Smooth muscle cell (in vitro differentiated cells): ENCODE results near the gene SLC30A5. TPM values are rescaled to one million over a fixed set of nuclear protein-coding genes. Genes with fewer than 3 reads are reported as not detected.
A peak's percentile ranks its signal among the peaks of the same experiment; 100 is the strongest.
"Not testable (repeated sequence)": the region's sequence is repeated elsewhere in the genome, so short reads cannot be mapped to it uniquely, and the experiment has no call there.

Source experiments
- DNase-seq: peaks from one replicate; lab custom pipeline; 2025; ENCODE audit not compliant: unreplicated experiment; lab: John Stamatoyannopoulos, UW
- H2AFZ ChIP-seq: fragments of 200-600 bp; sonication (generic); 2 replicates; pipeline ENCODE4 v1.6.0; 2016; ENCODE audit warnings: antibody characterized with exemption, low read depth, mild to moderate bottlenecking
- H3F3A ChIP-seq: fragments of 200-600 bp; sonication (generic); 2 replicates; pipeline ENCODE4 v1.6.0; 2017; ENCODE audit warnings: antibody characterized with exemption, low read depth
- H3K27ac ChIP-seq: fragments of 200-600 bp; sonication (generic); 2 replicates; pipeline ENCODE4 v1.5.1; 2016; ENCODE audit warnings: low read depth, mild to moderate bottlenecking
- H3K27me3 ChIP-seq: fragments of 200-600 bp; sonication (generic); 2 replicates; pipeline ENCODE4 v1.6.1; 2016; ENCODE audit warnings: low read depth, mild to moderate bottlenecking
- H3K36me3 ChIP-seq: fragments of 200-600 bp; sonication (generic); 2 replicates; pipeline ENCODE4 v1.5.1; 2016; ENCODE audit warnings: low read depth
- H3K4me1 ChIP-seq: fragments of 200-600 bp; sonication (generic); 2 replicates; pipeline ENCODE4 v1.5.1; 2016; ENCODE audit warnings: low read depth
- H3K4me2 ChIP-seq: fragments of 200-600 bp; sonication (generic); 2 replicates; pipeline ENCODE4 v1.6.0; 2016; ENCODE audit warnings: mild to moderate bottlenecking
- H3K4me3 ChIP-seq: fragments of 200-600 bp; sonication (generic); 2 replicates; pipeline ENCODE4 v1.5.1; 2016; ENCODE audit warnings: mild to moderate bottlenecking
- H3K79me2 ChIP-seq: fragments of 200-600 bp; sonication (generic); 2 replicates; pipeline ENCODE4 v1.6.0; 2016; ENCODE audit warnings: low read depth, mild to moderate bottlenecking
- H3K9ac ChIP-seq: fragments of 200-600 bp; sonication (generic); 2 replicates; pipeline ENCODE4 v1.6.0; 2016; ENCODE audit warnings: low read depth
- H3K9me3 ChIP-seq: fragments of 200-600 bp; sonication (generic); replicated peaks from 2 replicates; pipeline ENCODE4 v1.5.1; 2016; ENCODE audit warnings: low read depth
- H4K20me1 ChIP-seq: fragments of 200-600 bp; sonication (generic); 2 replicates; pipeline ENCODE4 v1.6.0; 2016; ENCODE audit warnings: low read depth
- WGBS: methylation state at CpG from one replicate; pipeline ENCODE4 v1.1.7; 2016; ENCODE audit warnings: low lambda C conversion rate; 5-methylcytosine and 5-hydroxymethylcytosine counted together
- polyA plus RNA-seq: library from polyadenylated mRNA; unstranded; fragments of >200 nt; fragmentation: Nextera tagmentation; extraction: Ambion mirVana; gene quantifications from 2 replicates; pipeline ENCODE4 v1.2.1, GENCODE V29; 2016
- total RNA-seq: library from RNA; depleted of rRNA; stranded (reverse); fragments of >200 nt; gene quantifications from 2 replicates; pipeline ENCODE4 v1.2.3, GENCODE V29; 2014
- TF ChIP-seq, protein P1 (sequence below): fragments of 200-600 bp; sonication (generic); IDR thresholded peaks from 2 replicates; pipeline ENCODE4 v1.5.1; 2017; ENCODE audit warnings: borderline replicate concordance, mild to moderate bottlenecking, antibody characterized with exemption; ENCODE audit not compliant: insufficient read depth, poor library complexity, severe bottlenecking

The SLC30A5 gene
- 79.5 and 87.6 TPM in 2 replicates for total RNA-seq
- 54.5 and 60.0 TPM in 2 replicates for polyA plus RNA-seq

DNA sequence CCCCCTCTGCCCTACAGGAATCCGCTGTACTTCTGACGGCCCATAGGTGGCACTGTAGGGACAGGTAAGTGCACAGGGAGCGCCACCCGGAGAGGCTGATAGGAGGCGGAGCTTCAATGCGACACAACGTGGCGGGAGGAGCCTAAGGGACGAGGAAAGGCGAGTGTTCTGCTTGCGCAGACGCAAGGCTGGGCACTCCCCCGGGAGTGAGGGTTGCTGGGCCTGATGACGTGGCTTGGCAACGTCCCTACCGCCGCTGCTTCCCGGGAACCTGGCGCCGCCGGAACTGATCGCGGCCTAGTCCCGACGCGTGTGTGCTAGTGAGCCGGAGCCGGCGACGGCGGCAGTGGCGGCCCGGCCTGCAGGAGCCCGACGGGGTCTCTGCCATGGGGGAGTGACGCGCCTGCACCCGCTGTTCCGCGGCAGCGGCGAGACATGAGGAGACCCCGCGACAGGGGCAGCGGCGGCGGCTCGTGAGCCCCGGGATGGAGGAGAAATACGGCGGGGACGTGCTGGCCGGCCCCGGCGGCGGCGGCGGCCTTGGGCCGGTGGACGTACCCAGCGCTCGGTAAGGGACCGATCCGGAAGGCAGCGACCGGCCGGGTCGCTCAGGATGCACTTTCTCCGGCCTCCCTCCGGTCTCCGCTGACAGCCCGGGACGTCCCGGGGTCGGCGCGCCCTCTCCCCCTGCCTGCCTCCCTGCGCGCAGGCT lies at the start of gene SLC30A5:
SLC30A5 (plus strand) TSS at position 244 of the 712 bp plus-strand sequence; CDS start at position 486, 242 bp downstream.
- Histone ChIP-seq H3K4me2 (peak within 1 kb of the TSS; percentile 93), H3K79me2 (peaks cover 47% of the 10 kb centered on the region), H3F3A (no peaks in the 10 kb centered on the region), H2AFZ (peak within 1 kb of the TSS; percentile 87), H3K4me3 (peak within 1 kb of the TSS; percentile 95), H3K27me3 (no peaks in the 10 kb centered on the region), H3K27ac (peak within 1 kb of the TSS; percentile 95), H3K36me3 (no peaks in the 10 kb centered on the region), H3K4me1 (peaks cover 10% of the 10 kb centered on the region), H3K9me3 (no peaks in the 10 kb centered on the region), H3K9ac (peak within 1 kb of the TSS; percentile 98), H4K20me1 (peaks cover 17% of the 10 kb centered on the region)
- TF ChIP-seq, protein P1, sequence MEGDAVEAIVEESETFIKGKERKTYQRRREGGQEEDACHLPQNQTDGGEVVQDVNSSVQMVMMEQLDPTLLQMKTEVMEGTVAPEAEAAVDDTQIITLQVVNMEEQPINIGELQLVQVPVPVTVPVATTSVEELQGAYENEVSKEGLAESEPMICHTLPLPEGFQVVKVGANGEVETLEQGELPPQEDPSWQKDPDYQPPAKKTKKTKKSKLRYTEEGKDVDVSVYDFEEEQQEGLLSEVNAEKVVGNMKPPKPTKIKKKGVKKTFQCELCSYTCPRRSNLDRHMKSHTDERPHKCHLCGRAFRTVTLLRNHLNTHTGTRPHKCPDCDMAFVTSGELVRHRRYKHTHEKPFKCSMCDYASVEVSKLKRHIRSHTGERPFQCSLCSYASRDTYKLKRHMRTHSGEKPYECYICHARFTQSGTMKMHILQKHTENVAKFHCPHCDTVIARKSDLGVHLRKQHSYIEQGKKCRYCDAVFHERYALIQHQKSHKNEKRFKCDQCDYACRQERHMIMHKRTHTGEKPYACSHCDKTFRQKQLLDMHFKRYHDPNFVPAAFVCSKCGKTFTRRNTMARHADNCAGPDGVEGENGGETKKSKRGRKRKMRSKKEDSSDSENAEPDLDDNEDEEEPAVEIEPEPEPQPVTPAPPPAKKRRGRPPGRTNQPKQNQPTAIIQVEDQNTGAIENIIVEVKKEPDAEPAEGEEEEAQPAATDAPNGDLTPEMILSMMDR = peak; percentile 85
- WGBS = under 1% methylated on average over 75 of the region's 79 CpGs
- DNase-seq = peak; percentile 83

DNA sequence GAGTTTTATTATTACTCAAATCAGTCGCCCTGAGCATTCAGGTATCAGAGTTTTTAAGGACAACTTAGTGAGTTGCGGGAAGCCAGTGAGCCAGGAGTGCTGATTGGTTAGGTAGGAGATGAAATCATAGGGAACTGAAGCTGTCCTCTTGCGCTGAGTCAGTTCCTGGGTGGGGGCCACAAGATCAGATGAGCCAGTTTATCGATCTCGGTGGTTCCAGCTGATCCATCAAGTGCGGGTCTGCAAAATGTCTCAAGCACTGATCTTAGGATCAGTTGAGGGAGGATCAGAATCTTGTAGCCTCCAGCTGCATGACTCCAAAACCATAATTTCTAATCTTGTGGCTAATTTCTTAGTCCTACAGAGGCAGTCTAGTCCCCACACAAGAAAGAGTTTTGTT lies 48.6 kb upstream of the SLC30A5 start:
- H3K4me2 ChIP-seq, H3K27ac ChIP-seq, H3K4me1 ChIP-seq, H3K79me2 ChIP-seq, DNase-seq, H3F3A ChIP-seq, H3K9ac ChIP-seq, H4K20me1 ChIP-seq, H3K36me3 ChIP-seq, H3K4me3 ChIP-seq, H2AFZ ChIP-seq, H3K27me3 ChIP-seq, H3K9me3 ChIP-seq: not testable (repeated sequence)
- WGBS = 88% methylated on average over 6 of the region's 6 CpGs

DNA sequence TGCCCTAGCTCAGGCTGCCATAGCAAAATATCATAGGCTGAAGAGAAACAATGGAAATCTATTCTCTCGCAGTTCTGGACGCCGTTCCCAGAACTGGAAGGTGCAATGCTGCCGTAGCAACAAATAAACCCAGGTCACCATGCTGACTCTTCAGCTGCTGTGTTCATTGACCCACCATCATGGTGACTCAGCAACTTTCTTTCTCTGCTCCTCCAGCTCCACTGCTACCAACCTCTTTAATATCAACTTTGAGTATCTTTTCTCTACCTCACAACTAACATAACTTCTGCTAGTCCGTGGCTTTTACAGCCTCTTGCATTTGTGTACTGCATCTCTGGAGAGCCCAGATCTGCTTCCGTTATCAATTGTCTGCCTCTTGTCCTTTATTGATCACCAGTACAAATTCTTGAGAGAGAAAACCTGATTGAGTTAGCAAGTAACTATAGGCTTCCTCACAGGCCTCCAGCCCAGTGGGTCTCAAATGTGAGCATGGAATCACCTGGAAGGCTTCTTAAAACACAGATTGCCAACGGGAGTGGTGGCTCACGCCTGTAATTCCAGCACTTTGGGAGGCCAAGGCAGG lies 47.3 kb upstream of the SLC30A5 start:
- H3K79me2 ChIP-seq = no peaks in the 10 kb centered on the region

DNA sequence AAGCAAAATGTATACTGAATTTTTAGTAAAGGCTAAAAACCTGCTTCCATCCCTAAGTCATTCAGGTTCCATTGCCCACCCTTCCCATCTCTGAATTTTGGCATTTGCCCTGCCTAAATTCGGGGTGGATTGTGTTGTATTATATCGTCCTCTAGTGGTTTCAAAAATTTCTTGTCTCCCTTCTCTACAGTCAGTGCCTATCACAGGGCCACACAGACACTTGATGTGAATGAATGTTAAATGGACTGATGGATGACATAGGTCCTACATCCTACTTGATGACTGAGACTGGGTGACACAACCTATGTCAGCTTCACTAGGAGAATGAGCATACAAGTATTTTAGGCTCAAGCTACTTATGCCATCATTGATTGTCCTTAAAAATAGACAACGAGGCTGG lies 45.6 kb upstream of the SLC30A5 start:
- H3K9me3 ChIP-seq = no peaks in the 10 kb centered on the region
- no peak overlapping the region for H3K27ac ChIP-seq
- 72% methylated on average over 3 of the region's 3 CpGs for WGBS
- no peaks in the 10 kb centered on the region for H3K27me3 ChIP-seq
- no peaks in the 10 kb centered on the region for H3F3A ChIP-seq
- H3K4me2 ChIP-seq = no peak overlapping the region
- H2AFZ ChIP-seq = no peak overlapping the region
- TF ChIP-seq, protein P1 = peak; percentile 17
- H3K4me3 ChIP-seq = no peak overlapping the region
- no peaks in the 10 kb centered on the region for H3K79me2 ChIP-seq
- H4K20me1 ChIP-seq = no peaks in the 10 kb centered on the region
- DNase-seq = no peak
- no peaks in the 10 kb centered on the region for H3K4me1 ChIP-seq
- H3K9ac ChIP-seq = no peak overlapping the region
- H3K36me3 ChIP-seq = no peaks in the 10 kb centered on the region

More for the DNA sequence above, 47.3 kb upstream of the SLC30A5 start:
- Histone ChIP-seq H3K4me2 (no peak overlapping the region), H3F3A (no peaks in the 10 kb centered on the region), H3K27ac (no peak overlapping the region), H3K27me3 (no peaks in the 10 kb centered on the region), H3K4me3 (no peak overlapping the region), H2AFZ (no peak overlapping the region), H3K9me3 (no peaks in the 10 kb centered on the region), H4K20me1 (no peaks in the 10 kb centered on the region), H3K36me3 (no peaks in the 10 kb centered on the region), H3K9ac (no peak overlapping the region), H3K4me1 (no peaks in the 10 kb centered on the region)
- TF ChIP-seq, protein P1 = no peak
- DNase-seq = no peak
- WGBS = 91% methylated on average over 8 of the region's 8 CpGs
